GM21528 (cell line): ENCODE data around the gene AK8.

Experiments used
- ATAC-seq: cut with Tn5 transposase; IDR thresholded peaks from one replicate; pipeline ENCODE4 v1.9.1; 2021; ENCODE audit warnings: mild to moderate bottlenecking, moderate library complexity; ENCODE audit not compliant: unreplicated experiment, low FRiP score

Gene AK8

DNA sequence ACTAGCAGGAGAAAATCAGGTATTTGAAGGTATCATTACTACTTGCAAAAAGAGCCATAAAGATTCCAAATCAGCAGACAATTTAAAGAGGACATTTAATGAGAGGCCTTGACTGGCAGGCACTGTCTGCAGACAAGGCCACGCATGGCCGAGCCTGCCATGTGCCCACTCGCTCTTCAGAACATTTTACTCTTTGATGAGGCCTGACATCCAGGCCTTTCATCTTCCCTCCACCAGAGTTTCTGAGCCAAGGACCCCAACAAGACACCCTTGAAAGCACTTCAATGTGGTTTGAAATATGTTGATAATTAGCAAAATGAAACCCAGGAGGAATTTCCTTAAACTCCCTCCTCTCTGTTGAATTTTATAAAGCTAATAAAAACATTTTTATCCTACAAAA, 16.4 kb downstream of the AK8 start:
- ATAC-seq, result no peak

DNA sequence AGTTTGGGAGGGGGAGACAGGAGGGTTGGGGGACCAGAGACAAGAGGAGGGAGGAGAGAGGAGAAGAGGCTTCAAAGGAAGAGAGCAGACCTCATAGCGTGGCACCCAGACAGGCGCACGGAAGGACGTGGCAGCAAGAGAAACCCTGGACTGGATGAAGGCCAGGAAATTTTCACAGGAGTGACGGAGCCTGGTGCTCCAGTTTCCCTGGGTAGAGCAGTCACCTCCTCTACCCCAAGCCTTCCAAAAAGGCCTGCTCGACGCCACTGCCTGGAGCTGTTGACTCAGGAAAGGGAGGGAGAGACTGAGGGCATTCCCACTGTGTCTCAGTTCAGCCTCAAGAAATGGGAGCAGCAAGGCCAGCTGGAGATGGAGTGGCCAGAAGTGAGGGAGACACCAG, 19.3 kb downstream of the AK8 start:
- ATAC-seq, result no peak

DNA sequence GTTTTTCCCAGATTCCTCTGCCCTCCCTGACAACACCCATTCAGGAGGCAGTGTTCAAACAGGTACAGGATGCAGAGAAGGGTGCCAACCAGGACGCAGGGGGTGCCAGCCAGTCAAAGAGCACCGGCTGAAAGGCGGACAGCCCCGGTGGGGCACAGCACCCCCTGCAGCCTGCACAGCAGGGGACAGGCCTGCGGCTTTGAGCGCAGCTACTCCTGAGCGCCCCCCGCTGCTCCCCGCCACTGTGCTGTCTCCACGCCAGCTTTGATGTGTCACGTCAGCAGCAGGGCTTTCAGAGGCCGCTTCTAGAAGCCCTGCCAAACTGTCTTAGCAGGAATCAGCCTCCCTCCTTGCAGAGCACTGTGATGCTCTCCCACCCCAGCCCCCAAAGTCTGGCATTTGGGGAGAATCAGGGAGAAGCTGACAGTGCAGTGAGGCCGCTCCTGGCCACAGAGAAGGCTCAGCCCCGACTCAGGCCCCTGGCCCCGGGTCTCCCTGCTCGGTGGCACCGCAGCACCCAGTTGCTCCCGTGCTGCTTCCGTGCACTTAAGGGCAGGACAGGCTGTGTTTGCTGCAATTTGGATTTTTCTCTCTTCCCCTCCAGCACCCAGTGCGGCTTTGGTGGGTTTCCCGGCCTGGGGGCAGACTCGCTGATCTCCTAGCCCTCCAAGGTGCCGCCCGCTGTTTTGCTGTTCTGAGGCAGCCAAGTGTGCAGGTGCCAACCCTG, 20.3 kb downstream of the AK8 start:
- no peak for ATAC-seq

DNA sequence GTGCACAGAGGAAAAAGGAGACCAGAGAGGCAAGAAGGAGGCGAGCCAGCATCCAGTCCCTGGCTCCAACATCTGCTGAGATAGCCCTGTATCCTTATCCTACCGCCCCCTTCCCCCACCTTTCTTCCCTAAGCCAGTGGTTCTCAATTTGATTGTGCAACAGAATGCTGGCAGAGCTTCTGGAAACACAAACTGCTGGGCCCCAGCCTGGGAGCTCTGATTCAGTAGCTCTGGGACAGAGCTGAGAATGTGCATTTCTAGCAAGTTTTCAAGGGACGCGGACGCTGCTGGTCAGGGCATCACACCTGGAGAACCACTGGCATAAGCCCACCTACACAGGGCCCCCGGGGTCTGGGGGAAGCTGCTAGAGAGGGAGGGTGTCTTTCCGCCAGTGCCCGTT, 21.1 kb downstream of the AK8 start:
- ATAC-seq, result no peak

DNA sequence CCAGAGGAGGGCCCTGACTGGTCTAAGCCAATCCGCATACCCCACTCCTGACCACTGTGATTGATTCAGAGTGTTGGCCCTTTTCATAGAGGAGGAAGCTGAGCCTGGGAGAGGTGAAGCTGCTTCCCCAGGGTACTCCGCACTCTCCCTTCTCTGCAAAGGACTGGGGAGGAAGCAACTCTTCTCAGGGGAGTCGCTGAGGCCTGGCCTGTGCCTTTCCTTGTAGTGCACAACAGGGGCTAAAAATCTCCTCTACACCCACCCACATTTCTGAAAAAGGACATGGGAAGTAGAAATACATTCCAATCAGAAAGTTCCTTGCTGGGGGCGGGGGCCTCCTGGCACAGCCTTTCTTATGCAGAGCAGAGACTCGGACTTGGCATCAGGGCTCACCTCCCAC, 22.2 kb downstream of the AK8 start:
- ATAC-seq, result no peak

DNA sequence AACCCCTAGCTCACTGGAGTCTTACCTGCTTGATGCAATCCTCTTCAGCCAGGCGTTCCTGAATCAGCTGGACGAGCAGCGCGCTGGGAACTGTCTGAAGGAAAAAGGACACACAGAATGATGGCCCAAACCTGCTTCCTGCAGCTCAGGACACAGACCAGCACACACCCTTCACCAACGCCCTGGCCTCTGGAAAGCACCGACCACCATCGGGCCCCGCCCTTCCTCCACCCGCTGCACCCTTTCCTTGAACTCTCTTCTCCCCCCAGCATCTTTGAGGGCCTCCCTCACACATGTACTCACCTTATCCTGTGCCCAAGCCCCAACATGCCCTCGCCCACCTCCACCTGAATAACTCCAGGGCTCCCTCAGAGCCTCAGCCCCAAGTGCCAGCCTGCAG, 23.3 kb downstream of the AK8 start:
- no peak for ATAC-seq

DNA sequence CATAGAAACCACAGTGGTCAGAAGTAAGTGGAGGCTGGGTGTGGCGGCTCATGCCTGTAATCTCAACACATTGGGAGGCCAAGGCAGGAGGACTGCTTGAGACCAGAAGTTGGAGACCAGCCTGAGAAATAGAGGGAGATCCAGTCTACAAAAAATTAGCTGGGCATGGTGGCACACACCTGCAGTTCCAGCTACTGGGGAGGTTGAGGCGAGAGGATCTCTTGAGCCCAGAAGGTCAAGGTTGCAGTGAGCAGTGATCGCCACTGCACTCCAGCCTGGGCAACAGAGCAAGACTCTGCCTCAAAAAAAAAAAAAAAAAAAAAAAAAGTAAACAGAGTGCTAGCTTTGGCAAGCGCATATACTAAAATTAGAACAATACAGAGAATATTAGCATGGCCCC, 24.6 kb downstream of the AK8 start:
- ATAC-seq, result no peak

DNA sequence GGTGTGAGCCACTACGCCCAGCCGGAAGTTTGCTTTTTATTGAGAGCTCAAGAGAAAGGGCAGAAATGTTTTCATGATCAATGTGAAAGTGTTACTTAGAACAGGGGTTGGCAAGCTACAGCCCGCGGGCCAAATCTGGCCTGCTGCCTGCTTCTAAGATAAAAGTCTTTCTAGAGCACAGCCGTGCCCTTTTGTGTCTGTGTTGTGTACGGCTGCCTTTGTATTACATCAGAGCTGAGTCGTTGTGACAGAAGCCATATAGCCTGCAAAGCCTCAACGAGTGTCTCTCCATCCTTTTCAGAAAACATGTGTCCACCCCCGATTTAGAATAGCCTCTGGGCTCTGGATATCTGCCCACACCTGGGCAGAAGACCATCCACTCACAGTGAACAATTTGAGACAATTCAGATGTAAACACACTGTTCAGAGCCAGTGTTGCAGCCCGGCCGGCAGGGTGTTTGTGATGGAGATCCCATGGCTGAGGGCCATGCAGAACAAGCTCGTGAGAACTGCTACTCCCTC, 28.8 kb downstream of the AK8 start:
- ATAC-seq, result no peak

DNA sequence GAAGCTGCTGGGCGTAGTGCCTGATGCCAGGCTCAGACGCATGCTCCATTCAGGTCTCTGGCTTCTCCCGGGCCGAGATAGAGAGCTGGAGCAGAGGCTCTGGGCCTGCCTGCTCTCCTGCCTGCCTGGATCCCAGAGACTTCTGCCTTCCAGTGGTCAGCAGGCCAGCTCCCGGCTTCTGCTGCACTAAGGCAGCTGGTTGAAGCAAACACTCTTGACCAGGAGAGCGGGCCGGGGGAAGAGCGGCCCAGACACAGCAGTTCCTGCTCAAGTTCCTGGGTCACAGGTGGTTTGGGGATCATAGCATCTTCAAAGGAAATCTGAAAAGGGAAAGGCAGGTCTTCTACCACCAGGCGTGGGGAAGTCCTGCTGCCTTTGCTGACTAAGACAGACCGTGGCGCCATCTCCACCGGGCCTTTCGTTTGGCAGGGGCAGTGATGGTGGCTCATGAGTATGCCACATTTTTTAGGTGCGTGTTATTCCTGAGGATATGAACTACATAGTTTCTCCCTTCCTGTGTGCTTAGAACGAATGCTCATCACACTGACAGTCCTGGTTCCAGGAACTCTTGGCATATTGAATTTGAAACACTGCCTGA, 31.1 kb downstream of the AK8 start:
- ATAC-seq, result no peak

DNA sequence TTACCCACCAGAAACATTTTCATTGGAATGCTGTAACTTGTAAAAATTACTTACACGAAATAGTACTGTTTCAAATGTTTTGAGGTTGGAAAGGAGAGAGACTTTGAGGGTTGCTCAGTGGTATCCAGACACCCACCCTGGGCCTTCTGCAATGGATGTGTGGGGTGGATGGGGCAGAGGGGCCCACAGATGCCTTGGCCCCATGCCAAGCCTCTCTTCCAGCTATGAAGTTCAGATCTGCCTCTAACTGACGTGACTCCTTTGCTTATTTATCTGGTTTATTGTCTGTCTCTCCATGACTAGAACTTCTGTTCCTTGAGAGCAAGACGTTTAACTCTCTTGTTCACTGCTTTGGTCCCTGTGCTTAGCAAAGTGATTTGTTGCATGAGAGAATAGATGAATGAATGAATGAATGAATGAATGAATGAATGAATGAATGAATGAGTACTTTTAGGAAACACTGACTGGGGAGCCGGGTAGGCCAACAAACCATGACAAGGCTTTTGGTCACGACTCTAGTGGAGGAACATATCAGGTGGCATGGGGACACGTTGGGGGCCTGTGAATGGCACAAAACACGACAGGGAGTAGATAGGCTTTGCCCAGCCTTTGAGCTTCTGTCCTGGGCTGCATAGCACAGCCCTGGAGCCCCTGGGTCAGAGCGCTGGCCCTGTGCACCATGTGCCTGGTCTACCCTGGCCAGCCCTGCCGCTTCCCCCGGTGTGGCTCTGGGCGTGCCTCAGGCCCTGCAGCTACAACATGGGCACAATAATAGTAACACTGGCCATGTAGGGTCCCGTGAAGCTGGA, 31.8 kb downstream of the AK8 start:
- no peak for ATAC-seq

DNA sequence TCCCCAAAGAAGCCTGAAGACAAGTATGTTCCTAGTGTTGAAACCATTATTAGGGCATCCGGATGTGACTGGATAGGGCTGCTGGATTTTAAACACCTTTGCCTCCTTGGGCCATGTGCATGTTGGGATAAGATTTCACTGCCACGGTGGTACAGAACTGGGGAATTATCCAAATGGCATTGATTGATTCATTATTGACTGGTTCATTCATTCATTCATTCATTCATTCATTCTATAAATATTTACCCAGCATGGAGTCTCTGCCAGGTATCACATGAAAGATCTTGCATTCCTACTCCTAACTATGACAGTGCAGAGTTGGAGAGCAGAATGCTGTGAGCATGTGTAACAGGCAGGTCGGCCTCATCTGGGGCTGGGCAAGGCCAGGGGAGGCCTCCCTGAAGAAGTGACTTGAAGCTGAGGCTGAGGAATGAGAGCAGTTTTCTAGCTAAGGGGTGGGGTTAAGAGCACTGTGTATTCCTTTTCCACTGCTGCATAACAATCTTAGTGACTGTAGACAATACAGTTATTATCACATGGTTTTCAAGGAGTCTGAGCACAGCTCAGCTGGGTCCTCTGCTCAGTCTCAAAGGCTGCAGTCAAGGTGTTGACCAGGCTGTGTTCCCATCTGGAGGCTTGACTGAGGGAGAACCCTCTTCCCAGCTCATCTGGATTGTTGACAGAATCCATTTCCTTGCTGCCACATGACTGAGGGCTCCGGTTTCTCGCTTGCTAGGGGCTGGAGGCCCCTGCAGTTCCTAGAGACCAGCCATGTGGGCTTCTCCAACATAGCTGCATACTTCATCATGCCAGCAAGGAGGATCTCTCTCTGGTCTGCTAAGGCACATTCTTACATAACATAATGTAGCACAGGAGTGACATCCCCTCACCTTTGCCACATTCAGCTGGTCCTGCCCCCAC, 35.7 kb downstream of the AK8 start:
- ATAC-seq, result no peak

DNA sequence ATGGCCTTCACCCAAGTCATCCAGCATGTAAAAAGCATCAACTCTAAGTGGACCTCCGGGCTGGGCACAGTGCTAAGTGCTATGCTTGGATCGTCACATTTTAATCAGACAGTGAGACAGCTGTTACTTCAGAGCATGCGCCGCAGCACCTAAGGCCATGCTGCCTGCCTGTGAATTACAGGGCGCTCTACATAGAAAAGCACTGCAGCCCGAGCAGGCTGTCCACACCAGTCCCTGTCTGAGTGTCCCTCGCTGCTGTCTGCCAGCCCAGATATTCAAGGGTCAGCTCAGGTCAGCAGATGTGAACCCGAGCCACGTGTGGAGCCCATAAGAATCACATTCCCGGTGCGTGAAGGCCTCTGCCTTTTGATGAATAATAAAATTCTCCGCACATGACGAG, 37.1 kb downstream of the AK8 start:
- ATAC-seq, result no peak

DNA sequence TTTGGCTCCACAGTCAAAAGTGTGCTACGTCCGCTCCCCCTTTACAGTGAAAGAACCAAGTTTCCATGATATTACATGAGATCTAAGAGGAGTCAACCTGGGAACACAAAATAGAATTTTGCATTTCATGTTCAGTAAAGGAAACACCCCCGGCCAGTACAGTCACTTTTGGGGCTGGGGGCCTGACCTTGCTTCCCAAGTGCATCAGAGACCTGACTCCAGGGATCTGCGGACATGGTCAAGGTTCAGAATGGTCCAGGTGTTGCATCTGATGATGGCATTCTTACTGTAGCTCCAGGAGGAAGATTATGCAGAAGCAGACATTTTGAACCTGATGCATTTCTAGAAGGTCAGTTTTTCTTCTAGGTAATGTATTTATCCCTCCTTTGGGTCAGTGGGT, 39.8 kb downstream of the AK8 start:
- no peak for ATAC-seq

DNA sequence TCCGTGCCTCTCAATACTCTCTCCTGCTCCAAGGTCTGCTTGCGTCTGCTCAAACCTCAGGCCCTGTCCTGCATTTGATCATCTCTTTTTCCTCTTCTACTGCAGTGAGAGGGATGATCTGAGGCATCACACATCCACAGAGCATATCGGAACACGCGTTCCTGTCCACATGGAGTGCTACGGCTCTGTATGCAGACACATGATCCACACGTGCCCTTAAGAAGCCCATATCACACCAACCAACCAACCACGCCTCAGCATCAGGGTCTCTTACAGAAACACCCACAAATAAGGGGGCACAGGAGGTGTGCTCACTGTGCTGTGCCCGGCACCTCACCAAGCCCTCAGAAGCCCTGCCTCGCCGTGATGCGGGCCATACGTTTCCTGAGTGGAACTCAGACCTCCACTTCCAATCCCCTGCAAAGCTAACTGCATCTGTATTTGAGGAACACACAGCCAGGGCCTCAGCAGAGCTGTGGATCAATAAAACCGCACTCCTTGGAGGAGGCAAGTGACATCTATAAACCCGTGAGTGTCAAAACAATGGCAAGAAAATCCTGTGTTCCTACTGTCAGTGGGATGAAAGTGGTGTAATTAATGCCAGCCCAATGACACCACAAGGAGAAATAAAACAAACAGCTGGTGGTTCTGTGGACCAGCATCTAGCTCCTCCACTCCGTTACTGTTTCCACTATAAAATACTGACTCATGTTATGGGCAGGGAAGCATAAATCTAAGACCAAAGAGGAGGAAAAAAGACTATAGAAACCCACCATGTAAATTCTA, 40.4 kb downstream of the AK8 start:
- ATAC-seq, result no peak

DNA sequence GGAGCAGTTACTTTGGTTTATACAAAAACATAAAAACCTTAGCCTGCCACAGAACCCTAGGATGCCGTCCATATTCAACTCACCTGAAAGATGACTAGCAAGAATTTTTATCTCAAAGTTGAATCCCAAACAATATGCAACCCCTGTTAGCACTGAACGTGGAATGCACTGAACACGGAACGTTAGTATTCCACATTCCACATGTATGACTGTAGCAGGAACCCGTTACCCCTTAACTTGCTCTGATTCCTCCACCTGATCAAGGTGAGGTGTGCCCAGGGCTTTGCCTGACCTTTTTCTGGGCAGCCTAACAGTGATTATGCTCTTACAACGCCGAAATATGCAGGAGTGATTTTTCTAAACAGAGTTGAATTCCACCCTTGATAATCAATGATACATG, 43.7 kb downstream of the AK8 start:
- ATAC-seq, result no peak

DNA sequence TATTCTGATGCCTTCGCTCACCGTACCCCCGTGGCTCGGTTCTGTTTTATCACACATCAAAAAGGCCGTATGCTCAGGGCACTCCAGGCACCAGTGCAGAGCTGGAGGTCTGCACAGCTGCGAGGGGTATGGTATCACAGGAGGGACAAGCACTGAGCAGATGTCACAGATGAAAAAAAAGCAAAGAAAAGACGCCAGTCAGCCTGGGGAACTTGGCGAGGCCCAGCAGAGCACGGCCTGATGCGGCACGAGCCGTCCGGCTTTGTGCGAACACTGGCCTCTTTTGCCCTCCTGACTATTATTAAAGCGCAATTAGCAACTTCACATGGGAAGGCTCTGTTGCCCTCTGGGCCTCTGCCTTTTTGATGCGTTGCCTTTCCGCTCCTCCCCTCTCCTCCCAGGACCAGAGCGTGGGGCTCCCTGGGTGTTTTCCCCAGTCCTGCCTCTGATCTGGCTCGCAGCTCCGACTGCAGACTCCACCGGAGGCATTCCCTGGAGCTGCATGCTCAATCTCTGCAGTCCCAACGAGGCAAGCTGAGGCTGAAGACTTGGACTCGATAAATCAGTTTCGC, 44.4 kb downstream of the AK8 start:
- ATAC-seq, result no peak

DNA sequence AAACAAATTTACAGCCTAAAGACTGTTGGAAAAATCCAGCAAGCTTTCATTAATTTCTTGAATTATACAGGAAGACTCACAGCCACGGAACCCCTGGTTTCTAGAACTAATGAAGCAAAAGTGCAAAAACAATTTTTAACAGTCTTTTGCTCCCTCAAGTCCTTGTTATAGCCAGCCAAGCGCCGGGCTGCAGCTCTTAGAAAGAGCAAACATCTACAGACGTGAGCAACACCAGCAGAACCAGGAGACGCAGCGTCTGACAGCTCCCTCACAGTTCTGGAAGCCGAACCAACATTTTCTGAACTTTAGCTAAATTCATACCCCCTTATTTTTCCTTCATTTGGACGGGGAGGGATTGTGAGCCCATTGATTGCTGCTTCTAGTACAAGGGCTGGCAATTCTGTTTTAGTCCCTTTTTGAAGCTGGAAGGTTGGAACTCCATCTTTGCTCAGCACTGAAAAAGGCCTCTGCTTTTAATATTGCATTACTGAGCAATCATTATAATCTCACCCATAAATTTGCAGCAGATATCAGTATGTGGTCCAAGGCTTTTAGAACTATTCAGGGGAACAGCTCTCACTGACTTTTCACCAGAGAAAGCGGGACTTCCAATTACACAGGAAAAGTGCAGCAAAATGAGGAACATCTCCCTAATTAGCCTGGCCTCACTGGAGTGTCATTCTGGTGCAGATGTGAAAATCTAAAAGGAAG, 45.8 kb downstream of the AK8 start:
- ATAC-seq, result no peak

DNA sequence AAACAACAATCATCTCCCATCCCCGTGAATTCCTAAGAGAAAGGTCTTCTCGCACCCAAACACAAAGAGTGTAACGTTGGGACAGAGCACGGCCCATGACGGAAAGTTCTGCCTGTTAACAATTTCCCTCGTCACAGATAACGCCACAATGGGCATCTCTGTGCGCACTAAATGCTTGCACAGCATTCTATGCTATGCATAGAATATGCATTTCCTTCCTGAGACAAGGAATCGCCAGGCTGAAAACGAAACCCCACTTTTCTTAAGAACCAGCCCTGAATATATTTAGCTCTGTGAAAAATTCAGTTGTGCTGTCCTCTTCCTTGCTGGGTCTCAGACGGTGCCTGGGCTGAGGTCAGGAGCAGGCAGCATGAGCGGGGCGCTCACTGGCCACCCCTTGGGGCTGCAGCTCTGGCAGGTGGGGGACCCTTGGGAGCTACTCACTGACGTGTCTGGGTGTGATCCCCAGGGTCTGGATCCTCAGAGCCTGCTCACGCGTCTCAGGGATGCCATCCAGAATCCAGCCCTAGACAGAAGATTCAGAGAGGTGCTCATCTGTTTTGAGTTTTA, 49.8 kb downstream of the AK8 start:
- no peak for ATAC-seq
